Measurements from ENCODE around the gene WFDC9. TPM values are rescaled to one million over a fixed set of nuclear protein-coding genes. Genes with fewer than 3 reads are reported as not detected.

The WFDC9 gene
- total RNA-seq, 1 experiment from 2014 or later = not detected

DNA sequence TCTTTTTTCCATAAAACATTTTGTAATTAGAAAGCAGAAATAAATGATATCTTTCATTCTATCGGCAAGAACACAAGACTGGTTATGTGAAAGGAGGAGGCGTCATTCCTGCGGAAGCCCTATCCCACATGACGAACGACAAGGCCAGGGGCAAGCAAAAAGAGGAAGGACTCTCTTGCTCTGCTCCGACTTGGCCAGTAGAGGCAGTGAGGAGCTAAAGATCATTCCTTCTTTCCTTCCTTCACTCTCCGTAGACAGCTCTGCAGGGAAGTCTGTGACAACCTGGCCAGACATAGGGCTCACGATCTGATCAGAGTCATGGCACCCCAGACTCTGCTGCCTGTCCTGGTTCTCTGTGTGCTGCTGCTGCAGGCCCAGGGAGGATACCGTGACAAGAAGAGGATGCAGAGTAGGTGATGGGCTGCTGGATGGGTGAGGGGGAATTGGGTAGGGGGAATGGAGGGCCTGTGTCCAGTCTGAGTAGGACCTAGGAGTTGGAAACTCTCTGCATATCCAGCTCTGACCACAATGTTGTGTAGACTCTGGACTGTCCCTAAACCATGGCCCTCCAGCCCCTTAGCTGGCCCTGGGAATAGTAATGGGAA lies 1.5 kb downstream of the WFDC9 start, which contains the start of gene WFDC10A:
WFDC10A (plus strand) TSS at position 244 of the 605 bp plus-strand sequence; CDS start at position 319, 75 bp downstream.
- Histone ChIP-seq H3K4me1 (no peaks in the 10 kb centered on the region), H3K4me3 (ENCODE audit: low read depth, low read length) (no peak within 1 kb of the TSS), H3K9me3 (no peaks in the 10 kb centered on the region), H3K27me3 (replicated peaks; ENCODE audit: control insufficient read depth, insufficient read depth, low read length) (no peaks in the 10 kb centered on the region), H3K36me3 (ENCODE audit: control insufficient read depth, insufficient read depth, low read length) (no peaks in the 10 kb centered on the region)
- TF ChIP-seq, protein P1, sequence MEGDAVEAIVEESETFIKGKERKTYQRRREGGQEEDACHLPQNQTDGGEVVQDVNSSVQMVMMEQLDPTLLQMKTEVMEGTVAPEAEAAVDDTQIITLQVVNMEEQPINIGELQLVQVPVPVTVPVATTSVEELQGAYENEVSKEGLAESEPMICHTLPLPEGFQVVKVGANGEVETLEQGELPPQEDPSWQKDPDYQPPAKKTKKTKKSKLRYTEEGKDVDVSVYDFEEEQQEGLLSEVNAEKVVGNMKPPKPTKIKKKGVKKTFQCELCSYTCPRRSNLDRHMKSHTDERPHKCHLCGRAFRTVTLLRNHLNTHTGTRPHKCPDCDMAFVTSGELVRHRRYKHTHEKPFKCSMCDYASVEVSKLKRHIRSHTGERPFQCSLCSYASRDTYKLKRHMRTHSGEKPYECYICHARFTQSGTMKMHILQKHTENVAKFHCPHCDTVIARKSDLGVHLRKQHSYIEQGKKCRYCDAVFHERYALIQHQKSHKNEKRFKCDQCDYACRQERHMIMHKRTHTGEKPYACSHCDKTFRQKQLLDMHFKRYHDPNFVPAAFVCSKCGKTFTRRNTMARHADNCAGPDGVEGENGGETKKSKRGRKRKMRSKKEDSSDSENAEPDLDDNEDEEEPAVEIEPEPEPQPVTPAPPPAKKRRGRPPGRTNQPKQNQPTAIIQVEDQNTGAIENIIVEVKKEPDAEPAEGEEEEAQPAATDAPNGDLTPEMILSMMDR (IDR thresholded peaks at IDR 0.05; ENCODE audit: insufficient read depth in 1 of 2, low read depth in 1 of 2, low read length in 1 of 2, severe bottlenecking in 1 of 2, unreplicated experiment in 1 of 2) = peak; percentile 90 to 99
- no peaks in the 10 kb centered on the region for H3K9me3 Mint-ChIP-seq (ENCODE audit: unreplicated experiment)
- no peak within 1 kb of the TSS for H3K4me3 Mint-ChIP-seq (ENCODE audit: unreplicated experiment)
- peak; percentile 81 to 84 for DNase-seq
- no peaks in the 10 kb centered on the region for H3K36me3 Mint-ChIP-seq (ENCODE audit: insufficient read depth, unreplicated experiment)
- ChIA-PET POLR2A (interaction anchor here (0.6 to 0.7 kb wide), 2 partner anchors 20 to 141 kb away, joined by 4 to 7 read pairs; no protein-coding TSS in a partner anchor), CTCF (interaction anchor here (0.5 to 4.4 kb wide), 27 partner anchors 8 to 332 kb away, joined by 3 to 112 read pairs (median 3); no protein-coding TSS in a partner anchor)
- peaks cover 12% of the 10 kb centered on the region for H3K27me3 Mint-ChIP-seq (ENCODE audit: insufficient read depth, unreplicated experiment)
- no peak within 1 kb of the TSS for H3K27ac Mint-ChIP-seq (ENCODE audit: unreplicated experiment)
- no peaks in the 10 kb centered on the region for H3K4me1 Mint-ChIP-seq (ENCODE audit: low read depth, unreplicated experiment)
- BruUV-seq (replicated peaks) = no TSS peak
- intact Hi-C loops (cut with micrococcal nuclease; ENCODE audit: unreplicated experiment) = loop anchor here (1.0 to 10.0 kb wide), 5 partner anchors 37 to 315 kb away; partner anchors contain the start of gene WFDC11

DNA sequence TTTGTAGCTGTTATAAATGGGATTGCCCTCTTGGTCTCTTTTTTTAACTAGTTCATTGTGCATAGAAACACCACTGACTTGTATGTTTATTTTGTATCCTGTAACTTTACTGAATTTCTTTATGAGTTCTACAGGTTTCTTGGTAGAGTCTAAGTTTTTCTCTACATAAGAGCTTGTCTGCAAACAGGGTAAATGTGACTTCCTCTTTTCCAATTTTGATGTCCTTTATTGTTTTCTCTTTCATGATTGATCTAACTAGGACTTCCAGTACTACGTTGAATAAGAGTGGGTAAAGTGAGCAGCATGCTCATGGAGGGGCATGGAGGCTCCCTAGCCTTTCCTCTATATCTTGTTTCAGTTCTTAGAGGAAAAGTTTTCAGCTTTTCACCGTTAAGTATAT lies 4.5 kb downstream of the WFDC9 start:
- TF ChIP-seq, protein P1 (IDR thresholded peaks at IDR 0.05; ENCODE audit: insufficient read depth in 1 of 2, low read depth in 1 of 2, low read length in 1 of 2, severe bottlenecking in 1 of 2, unreplicated experiment in 1 of 2) = no peak
- POLR2A ChIA-PET = no interaction called here
- Histone ChIP-seq H3K9me3 (no peaks in the 10 kb centered on the region), H3K36me3 (ENCODE audit: control insufficient read depth, insufficient read depth, low read length) (no peaks in the 10 kb centered on the region), H3K4me3 (ENCODE audit: low read depth, low read length) (no peak overlapping the region), H3K4me1 (peaks cover 11% of the 10 kb centered on the region), H3K27me3 (replicated peaks; ENCODE audit: control insufficient read depth, insufficient read depth, low read length) (no peaks in the 10 kb centered on the region)
- Mint-ChIP-seq H3K4me3 (ENCODE audit: unreplicated experiment) (no peak overlapping the region), H3K27ac (ENCODE audit: unreplicated experiment) (no peak overlapping the region), H3K36me3 (ENCODE audit: insufficient read depth, unreplicated experiment) (no peaks in the 10 kb centered on the region), H3K27me3 (ENCODE audit: insufficient read depth, unreplicated experiment) (peaks cover 2% of the 10 kb centered on the region), H3K4me1 (ENCODE audit: low read depth, unreplicated experiment) (peaks cover 12% of the 10 kb centered on the region), H3K9me3 (ENCODE audit: unreplicated experiment) (peaks cover 1% of the 10 kb centered on the region)
- DNase-seq = no peak
- intact Hi-C loops (cut with micrococcal nuclease; ENCODE audit: unreplicated experiment) = loop anchor here (10.0 kb wide), 3 partner anchors 48 to 312 kb away; partner anchors contain the start of gene WFDC11
- no TSS peak for BruUV-seq (replicated peaks)
- CTCF ChIA-PET = no interaction called here

DNA sequence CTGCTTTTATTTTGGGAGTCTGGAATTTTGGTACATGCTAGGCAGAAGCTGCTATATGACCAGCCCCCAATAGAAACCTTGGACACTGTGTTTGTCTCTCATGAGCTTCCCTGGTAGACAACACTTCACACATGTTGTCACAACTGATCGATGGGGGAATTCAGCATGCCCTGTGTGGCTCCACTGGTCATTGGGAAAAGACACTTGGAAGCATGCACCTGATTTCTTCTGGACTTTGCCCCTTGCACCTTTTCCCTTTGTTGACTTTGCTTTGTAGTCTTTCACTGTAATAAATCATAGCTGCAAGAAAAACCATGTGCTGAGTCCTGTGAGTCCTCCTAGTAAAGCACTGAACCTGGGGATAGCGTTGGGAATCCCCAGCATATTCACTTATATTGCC lies 9.5 kb downstream of the WFDC9 start:
- no TSS peak for BruUV-seq (replicated peaks)
- Histone ChIP-seq H3K9me3 (no peaks in the 10 kb centered on the region), H3K36me3 (ENCODE audit: control insufficient read depth, insufficient read depth, low read length) (no peaks in the 10 kb centered on the region), H3K4me3 (ENCODE audit: low read depth, low read length) (no peak overlapping the region), H3K27me3 (replicated peaks; ENCODE audit: control insufficient read depth, insufficient read depth, low read length) (no peaks in the 10 kb centered on the region), H3K4me1 (peaks cover 18% of the 10 kb centered on the region)
- Mint-ChIP-seq H3K27ac (ENCODE audit: unreplicated experiment) (no peak overlapping the region), H3K4me3 (ENCODE audit: unreplicated experiment) (peak overlapping the region; percentile 2), H3K4me1 (ENCODE audit: low read depth, unreplicated experiment) (peaks cover 19% of the 10 kb centered on the region), H3K9me3 (ENCODE audit: unreplicated experiment) (peaks cover 10% of the 10 kb centered on the region), H3K27me3 (ENCODE audit: insufficient read depth, unreplicated experiment) (no peaks in the 10 kb centered on the region), H3K36me3 (ENCODE audit: insufficient read depth, unreplicated experiment) (no peaks in the 10 kb centered on the region)
- CTCF ChIA-PET = interaction anchor here (0.5 to 1.2 kb wide), 7 partner anchors 8 to 185 kb away, joined by 3 to 10 read pairs (median 3); partner anchors contain the start of gene WFDC10A
- DNase-seq = peak; percentile 79 to 81
- TF ChIP-seq, protein P1 (IDR thresholded peaks at IDR 0.05; ENCODE audit: insufficient read depth in 1 of 2, low read depth in 1 of 2, low read length in 1 of 2, severe bottlenecking in 1 of 2, unreplicated experiment in 1 of 2) = no peak
- POLR2A ChIA-PET = no interaction called here
- intact Hi-C loops (cut with micrococcal nuclease; ENCODE audit: unreplicated experiment) = loop anchor here (2.0 to 10.0 kb wide), 5 partner anchors 27 to 307 kb away; partner anchors contain the start of gene WFDC11
